HG02970 (cell line): ENCODE data around the gene ANXA2.

Experiments
- ATAC-seq: cut with Tn5 transposase; IDR thresholded peaks from one replicate; pipeline ENCODE4 v1.9.1; 2021; ENCODE audit warnings: mild to moderate bottlenecking, moderate library complexity, moderate number of reproducible peaks; ENCODE audit not compliant: unreplicated experiment, low FRiP score

ANXA2 gene

GRCh38 chr15:60390871-60391501, 6.8 kb downstream of the ANXA2 start:
- ATAC-seq: no peak

- ATAC-seq: no peak
These were observed 7.6 kb downstream of the ANXA2 start for GRCh38 chr15:60390231-60390630.

GRCh38 chr15:60389261-60390077, 8.3 kb downstream of the ANXA2 start:
- no peak for ATAC-seq

GRCh38 chr15:60387321-60387720, 10.5 kb downstream of the ANXA2 start:
- no peak for ATAC-seq

- ATAC-seq: no peak
These were observed 11.2 kb downstream of the ANXA2 start for GRCh38 chr15:60386615-60387014.

- no peak for ATAC-seq
These were observed 11.9 kb downstream of the ANXA2 start for GRCh38 chr15:60385620-60386552.

- ATAC-seq: no peak
These were observed 13.2 kb downstream of the ANXA2 start for GRCh38 chr15:60384526-60385126.

GRCh38 chr15:60384053-60384452, 13.7 kb downstream of the ANXA2 start:
- ATAC-seq: no peak

- no peak for ATAC-seq
These were observed 14.8 kb downstream of the ANXA2 start for GRCh38 chr15:60382773-60383674.

GRCh38 chr15:60381148-60381788, 16.5 kb downstream of the ANXA2 start:
- no peak for ATAC-seq

GRCh38 chr15:60379525-60380274, 18.1 kb downstream of the ANXA2 start:
- no peak for ATAC-seq

- ATAC-seq: no peak
These were observed 18.6 kb downstream of the ANXA2 start for GRCh38 chr15:60379185-60379524.

- ATAC-seq: no peak
These were observed 21.1 kb downstream of the ANXA2 start for GRCh38 chr15:60376677-60377095.

- ATAC-seq: no peak
These were observed 22.5 kb downstream of the ANXA2 start for GRCh38 chr15:60375306-60375705.

- no peak for ATAC-seq
These were observed 23.1 kb downstream of the ANXA2 start for GRCh38 chr15:60374628-60375081.

- no peak for ATAC-seq
These were observed 23.6 kb downstream of the ANXA2 start for GRCh38 chr15:60374209-60374608.

- no peak for ATAC-seq
These were observed 24.0 kb downstream of the ANXA2 start for GRCh38 chr15:60373745-60374144.

- ATAC-seq: no peak
These were observed 24.5 kb downstream of the ANXA2 start for GRCh38 chr15:60373327-60373726.
